RWPE1 (cell line): ENCODE data around the gene RNF144A.

Source experiments
- CTCF ChIA-PET: fragments of 350-600 bp; sonication (Branson Sonifier 250); formaldehyde crosslinking; extraction: SDS; loops from one replicate; lab custom pipeline; 2021; lab: Yijun Ruan, JAX
- POLR2A ChIA-PET: fragments of 400-600 bp; formaldehyde crosslinking; extraction: SDS; loops from one replicate; lab custom pipeline; 2020; ENCODE audit warnings: antibody characterized with exemption; ENCODE audit not compliant: low non-redundant PET; lab: Yijun Ruan, JAX
- DNase-seq: peaks from one replicate; pipeline ENCODE4 v3.0.0; 2012; ENCODE audit warnings: low spot score
- H3K27ac ChIP-seq: fragments of 450-650 bp; 2 replicates; pipeline ENCODE4 v1.5.1; 2017
- CTCF ChIP-seq: fragments of 450-650 bp; conservative IDR thresholded peaks from 2 replicates; pipeline ENCODE4 v1.5.1; 2017; ENCODE audit warnings: low read depth, mild to moderate bottlenecking

RNF144A gene

GRCh38 chr2:7018767-7019166 is 101.6 kb downstream of the RNF144A start:
- POLR2A ChIA-PET: no interaction called here
- CTCF ChIA-PET: no interaction called here
- no peak for TF ChIP-seq CTCF
- DNase-seq: no peak
- H3K27ac ChIP-seq: no peak overlapping the region

- ChIA-PET CTCF (no interaction called here), POLR2A (no interaction called here)
- DNase-seq: no peak
- no peak overlapping the region for H3K27ac ChIP-seq
- TF ChIP-seq CTCF: no peak
These were observed 102.0 kb downstream of the RNF144A start for GRCh38 chr2:7019191-7019590.

- POLR2A ChIA-PET: no interaction called here
- DNase-seq: no peak
- CTCF ChIA-PET: no interaction called here
- TF ChIP-seq CTCF: no peak
- no peak overlapping the region for H3K27ac ChIP-seq
These were observed 102.8 kb downstream of the RNF144A start for GRCh38 chr2:7020059-7020458.

GRCh38 chr2:7020468-7020867 is 103.3 kb downstream of the RNF144A start:
- H3K27ac ChIP-seq: no peak overlapping the region
- POLR2A ChIA-PET: no interaction called here
- DNase-seq: no peak
- CTCF ChIA-PET: no interaction called here
- TF ChIP-seq CTCF: no peak

GRCh38 chr2:7020939-7021470 is 103.8 kb downstream of the RNF144A start:
- POLR2A ChIA-PET: no interaction called here
- CTCF ChIA-PET: no interaction called here

GRCh38 chr2:7022492-7023385 is 105.5 kb downstream of the RNF144A start:
- CTCF ChIA-PET: interaction anchor here (0.6 to 0.7 kb wide), 2 partner anchors 508 to 1850 kb away, joined by 3 read pairs; no protein-coding TSS in a partner anchor
- POLR2A ChIA-PET: no interaction called here

More at GRCh38 chr2:7020939-7021470, 103.8 kb downstream of the RNF144A start:
- no peak overlapping the region for H3K27ac ChIP-seq
- no peak for TF ChIP-seq CTCF
- DNase-seq: no peak

More at GRCh38 chr2:7022492-7023385, 105.5 kb downstream of the RNF144A start:
- TF ChIP-seq CTCF: no peak
- no peak overlapping the region for H3K27ac ChIP-seq
- DNase-seq: no peak
